ENCODE measurements around the gene OGG1. TPM values are rescaled to one million over a fixed set of nuclear protein-coding genes. Genes with fewer than 3 reads are reported as not detected.
A peak's percentile ranks its signal among the peaks of the same experiment; 100 is the strongest.

Gene OGG1
- polyA plus RNA-seq (2013, experiment 1 of 4) = 44.3 TPM
- polyA plus RNA-seq (2013, experiment 2 of 4) = 42.1 TPM
- 33.5 TPM for polyA plus RNA-seq (2013, experiment 3 of 4)
- polyA plus RNA-seq (2013, experiment 4 of 4) = 37.2 TPM

DNA sequence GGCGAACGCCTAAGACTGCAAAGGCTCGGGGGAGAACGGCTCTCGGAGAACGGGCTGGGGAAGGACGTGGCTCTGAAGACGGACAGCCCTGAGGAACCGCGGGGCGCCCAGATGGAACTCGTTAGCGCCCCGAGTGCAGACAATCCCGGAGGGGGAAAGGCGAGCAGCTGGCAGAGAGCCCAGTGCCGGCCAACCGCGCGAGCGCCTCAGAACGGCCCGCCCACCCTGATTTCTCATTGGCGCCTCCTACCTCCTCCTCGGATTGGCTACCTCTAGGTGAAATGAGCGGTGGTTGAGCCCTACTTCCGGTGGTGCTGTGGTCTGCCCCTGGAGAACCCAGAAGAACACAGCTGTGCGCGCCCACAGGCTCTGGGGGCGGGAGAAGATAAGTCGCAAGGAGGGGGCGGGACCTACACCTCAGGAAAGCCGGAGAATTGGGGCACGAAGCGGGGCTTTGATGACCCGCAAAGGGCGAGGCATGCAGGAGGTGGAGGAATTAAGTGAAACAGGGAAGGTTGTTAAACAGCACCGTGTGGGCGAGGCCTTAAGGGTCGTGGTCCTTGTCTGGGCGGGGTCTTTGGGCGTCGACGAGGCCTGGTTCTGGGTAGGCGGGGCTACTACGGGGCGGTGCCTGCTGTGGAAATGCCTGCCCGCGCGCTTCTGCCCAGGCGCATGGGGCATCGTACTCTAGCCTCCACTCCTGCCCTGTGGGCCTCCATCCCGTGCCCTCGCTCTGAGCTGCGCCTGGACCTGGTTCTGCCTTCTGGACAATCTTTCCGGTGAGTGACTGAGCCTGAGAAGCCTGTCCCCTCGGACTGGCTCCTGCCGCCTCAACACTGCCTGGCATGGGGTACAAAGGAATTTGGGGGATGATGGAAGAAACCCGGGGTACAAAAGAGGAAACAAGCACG, at the start of gene OGG1:
Gene OGG1 (plus strand): TSS at position 308 of the 911 bp plus-strand sequence. CDS start 335 bp downstream, at position 643.
- Histone ChIP-seq H3K4me1 (ENCODE audit: control insufficient read depth, insufficient read depth, low read length) (peaks cover 7% of the 10 kb centered on the region), H3K27ac (ENCODE audit: insufficient read depth, low read depth, low read length, poor library complexity, severe bottlenecking) (peak within 1 kb of the TSS; percentile 90), H3K36me3 (ENCODE audit: control insufficient read depth, insufficient read depth, low read length) (peaks cover 33% of the 10 kb centered on the region), H3K4me3 (ENCODE audit: insufficient read depth, low read depth, low read length) (peak within 1 kb of the TSS; percentile 76), H3K27me3 (ENCODE audit: control insufficient read depth, insufficient read depth, low read length, poor library complexity, severe bottlenecking) (no peaks in the 10 kb centered on the region), H3K9me3 (ENCODE audit: control insufficient read depth, low read length) (no peaks in the 10 kb centered on the region)
- WGBS, 2 experiments = 0 to 1% methylated on average over 60 of the region's 60 CpGs

DNA sequence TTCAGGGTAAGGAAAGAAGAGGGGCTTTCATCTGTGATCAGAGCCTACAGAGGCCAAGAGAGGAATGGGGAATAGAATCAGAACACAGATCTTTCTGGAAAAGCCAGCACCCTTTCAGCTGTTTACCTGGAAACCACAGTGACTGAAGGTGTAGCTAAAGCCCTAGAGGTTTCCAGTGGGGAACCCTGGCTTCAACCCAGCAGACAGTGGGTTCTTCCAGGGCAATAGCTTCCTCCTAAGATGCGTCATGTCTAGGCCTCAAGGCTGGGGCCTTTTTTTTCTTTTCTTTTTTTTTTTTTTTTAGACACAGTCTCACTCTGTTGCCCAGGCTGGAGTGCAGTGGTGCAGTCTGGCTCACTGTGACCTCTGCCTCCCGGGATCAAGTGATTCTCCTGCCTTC, 49.2 kb upstream of the OGG1 start:
- Histone ChIP-seq H3K27me3 (ENCODE audit: control insufficient read depth, insufficient read depth, low read length, poor library complexity, severe bottlenecking) (peaks cover 27% of the 10 kb centered on the region), H3K4me1 (ENCODE audit: control insufficient read depth, insufficient read depth, low read length) (peaks cover 13% of the 10 kb centered on the region), H3K4me3 (ENCODE audit: insufficient read depth, low read depth, low read length) (no peak overlapping the region), H3K9me3 (ENCODE audit: control insufficient read depth, low read length) (no peaks in the 10 kb centered on the region), H3K27ac (ENCODE audit: insufficient read depth, low read depth, low read length, poor library complexity, severe bottlenecking) (no peak overlapping the region), H3K36me3 (ENCODE audit: control insufficient read depth, insufficient read depth, low read length) (peaks cover 8% of the 10 kb centered on the region)
- 88% methylated on average over 2 of the region's 2 CpGs for WGBS, 2 experiments

DNA sequence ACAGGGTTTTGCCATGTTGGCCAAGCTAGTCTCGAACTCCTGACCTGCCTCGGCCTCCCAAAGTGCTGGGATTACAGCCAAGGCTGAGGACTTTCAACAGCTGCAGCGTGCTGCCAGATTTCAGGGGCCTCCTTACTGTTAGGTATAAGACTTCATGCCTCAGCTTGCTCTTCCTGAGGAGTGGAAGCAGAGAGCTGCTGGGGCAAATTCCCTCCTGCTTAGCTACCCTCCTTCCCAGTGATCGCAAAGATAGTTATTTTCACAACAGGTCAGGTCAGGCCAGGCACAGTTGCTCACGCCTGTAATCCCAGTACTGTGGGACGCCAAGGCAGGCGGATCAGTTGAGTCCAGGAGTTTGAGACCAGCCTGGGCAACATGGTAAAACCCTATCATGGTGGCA, 48.7 kb upstream of the OGG1 start:
- Histone ChIP-seq H3K27ac (ENCODE audit: insufficient read depth, low read depth, low read length, poor library complexity, severe bottlenecking) (no peak overlapping the region), H3K36me3 (ENCODE audit: control insufficient read depth, insufficient read depth, low read length) (peaks cover 8% of the 10 kb centered on the region), H3K9me3 (ENCODE audit: control insufficient read depth, low read length) (no peaks in the 10 kb centered on the region), H3K4me1 (ENCODE audit: control insufficient read depth, insufficient read depth, low read length) (peaks cover 13% of the 10 kb centered on the region), H3K4me3 (ENCODE audit: insufficient read depth, low read depth, low read length) (no peak overlapping the region), H3K27me3 (ENCODE audit: control insufficient read depth, insufficient read depth, low read length, poor library complexity, severe bottlenecking) (peaks cover 31% of the 10 kb centered on the region)
- WGBS, 2 experiments = 93 to 95% methylated on average over 7 of the region's 7 CpGs

DNA sequence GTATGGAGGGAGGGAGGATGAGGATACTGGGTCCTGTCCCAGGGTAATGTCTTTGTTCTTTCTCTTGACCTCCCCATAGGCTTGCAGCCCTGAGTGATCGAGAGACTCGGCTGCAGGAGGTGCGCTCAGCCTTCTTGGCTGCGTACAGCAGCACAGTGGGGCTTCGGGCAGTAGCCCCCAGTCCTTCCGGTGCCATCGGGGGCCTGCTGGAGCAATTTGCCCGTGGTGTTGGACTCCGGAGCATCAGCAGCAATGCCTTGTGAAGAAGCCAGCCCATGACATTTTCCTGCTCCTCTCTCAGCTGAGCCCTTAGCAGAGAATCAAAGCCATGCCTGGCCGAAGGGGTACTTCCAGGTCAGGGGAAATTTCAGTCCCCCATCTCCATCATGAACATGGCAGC, 48.0 kb upstream of the OGG1 start:
- 93 to 95% methylated on average over 10 of the region's 10 CpGs for WGBS, 2 experiments
- Histone ChIP-seq H3K4me1 (ENCODE audit: control insufficient read depth, insufficient read depth, low read length) (peaks cover 13% of the 10 kb centered on the region), H3K27me3 (ENCODE audit: control insufficient read depth, insufficient read depth, low read length, poor library complexity, severe bottlenecking) (peaks cover 31% of the 10 kb centered on the region), H3K27ac (ENCODE audit: insufficient read depth, low read depth, low read length, poor library complexity, severe bottlenecking) (no peak overlapping the region), H3K4me3 (ENCODE audit: insufficient read depth, low read depth, low read length) (no peak overlapping the region), H3K36me3 (ENCODE audit: control insufficient read depth, insufficient read depth, low read length) (peaks cover 8% of the 10 kb centered on the region), H3K9me3 (ENCODE audit: control insufficient read depth, low read length) (no peaks in the 10 kb centered on the region)

DNA sequence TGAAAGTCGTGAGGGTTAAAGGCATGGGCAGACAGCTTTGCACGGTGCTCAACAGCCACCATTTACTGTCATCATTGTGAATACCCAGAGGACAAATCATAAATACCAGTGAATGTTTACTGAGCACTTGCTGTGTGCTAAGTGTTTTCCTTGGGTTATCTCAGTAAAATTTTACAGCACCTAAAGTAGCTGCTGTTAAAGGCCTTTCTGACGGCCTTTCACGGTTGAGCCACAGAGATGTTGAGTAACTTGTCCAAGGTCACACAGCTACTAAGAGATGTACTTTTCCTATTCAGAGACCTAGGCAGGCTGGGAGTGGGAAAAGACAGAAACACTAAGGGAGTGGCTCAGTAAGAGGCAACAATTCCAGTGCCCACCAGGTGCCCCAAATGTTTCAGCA, 46.5 kb upstream of the OGG1 start:
- H3K27ac ChIP-seq (ENCODE audit: insufficient read depth, low read depth, low read length, poor library complexity, severe bottlenecking) = no peak overlapping the region
- H3K9me3 ChIP-seq (ENCODE audit: control insufficient read depth, low read length) = no peaks in the 10 kb centered on the region
- H3K36me3 ChIP-seq (ENCODE audit: control insufficient read depth, insufficient read depth, low read length) = no peaks in the 10 kb centered on the region
- no peak overlapping the region for H3K4me3 ChIP-seq (ENCODE audit: insufficient read depth, low read depth, low read length)
- 89 to 95% methylated on average over 4 of the region's 4 CpGs for WGBS, 2 experiments
- H3K4me1 ChIP-seq (ENCODE audit: control insufficient read depth, insufficient read depth, low read length) = peaks cover 13% of the 10 kb centered on the region
- peaks cover 31% of the 10 kb centered on the region for H3K27me3 ChIP-seq (ENCODE audit: control insufficient read depth, insufficient read depth, low read length, poor library complexity, severe bottlenecking)

DNA sequence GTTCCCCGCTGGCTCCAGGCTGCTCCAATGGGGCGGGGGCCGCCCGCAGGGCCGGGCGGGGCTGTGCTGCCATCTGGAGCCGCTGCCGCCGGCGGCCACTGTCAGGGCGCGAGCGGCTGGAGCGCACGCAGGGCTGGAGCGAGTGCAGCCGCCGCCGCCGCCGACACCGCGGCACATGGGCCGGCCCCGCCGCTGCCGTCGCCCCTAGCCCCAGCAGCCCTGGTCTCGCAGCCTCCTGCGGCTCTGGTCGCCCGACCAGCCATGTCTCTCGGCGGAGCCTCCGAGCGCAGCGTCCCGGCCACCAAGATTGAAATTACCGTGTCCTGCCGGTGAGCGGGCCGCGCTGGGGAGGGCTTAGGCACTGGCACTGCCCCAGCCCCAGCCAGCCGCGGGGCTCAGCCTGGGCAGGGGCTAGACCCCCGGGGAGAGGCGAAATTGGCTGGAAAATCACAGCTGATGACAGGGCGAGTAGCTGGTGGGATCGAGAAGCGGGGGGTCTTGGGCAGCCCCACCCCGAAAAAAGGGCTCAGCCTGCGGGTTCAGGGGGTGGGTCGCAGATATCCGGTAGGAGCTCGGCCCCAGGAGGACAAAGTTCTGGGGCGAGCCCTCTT, 45.9 kb upstream of the OGG1 start, which contains the start of gene CPNE9:
Gene CPNE9 (plus strand): TSS at position 98 of the 611 bp plus-strand sequence. CDS start 164 bp downstream, at position 262.
- H3K27me3 ChIP-seq (ENCODE audit: control insufficient read depth, insufficient read depth, low read length, poor library complexity, severe bottlenecking) = peaks cover 31% of the 10 kb centered on the region
- 2 to 3% methylated on average over 56 of the region's 56 CpGs for WGBS, 2 experiments

DNA sequence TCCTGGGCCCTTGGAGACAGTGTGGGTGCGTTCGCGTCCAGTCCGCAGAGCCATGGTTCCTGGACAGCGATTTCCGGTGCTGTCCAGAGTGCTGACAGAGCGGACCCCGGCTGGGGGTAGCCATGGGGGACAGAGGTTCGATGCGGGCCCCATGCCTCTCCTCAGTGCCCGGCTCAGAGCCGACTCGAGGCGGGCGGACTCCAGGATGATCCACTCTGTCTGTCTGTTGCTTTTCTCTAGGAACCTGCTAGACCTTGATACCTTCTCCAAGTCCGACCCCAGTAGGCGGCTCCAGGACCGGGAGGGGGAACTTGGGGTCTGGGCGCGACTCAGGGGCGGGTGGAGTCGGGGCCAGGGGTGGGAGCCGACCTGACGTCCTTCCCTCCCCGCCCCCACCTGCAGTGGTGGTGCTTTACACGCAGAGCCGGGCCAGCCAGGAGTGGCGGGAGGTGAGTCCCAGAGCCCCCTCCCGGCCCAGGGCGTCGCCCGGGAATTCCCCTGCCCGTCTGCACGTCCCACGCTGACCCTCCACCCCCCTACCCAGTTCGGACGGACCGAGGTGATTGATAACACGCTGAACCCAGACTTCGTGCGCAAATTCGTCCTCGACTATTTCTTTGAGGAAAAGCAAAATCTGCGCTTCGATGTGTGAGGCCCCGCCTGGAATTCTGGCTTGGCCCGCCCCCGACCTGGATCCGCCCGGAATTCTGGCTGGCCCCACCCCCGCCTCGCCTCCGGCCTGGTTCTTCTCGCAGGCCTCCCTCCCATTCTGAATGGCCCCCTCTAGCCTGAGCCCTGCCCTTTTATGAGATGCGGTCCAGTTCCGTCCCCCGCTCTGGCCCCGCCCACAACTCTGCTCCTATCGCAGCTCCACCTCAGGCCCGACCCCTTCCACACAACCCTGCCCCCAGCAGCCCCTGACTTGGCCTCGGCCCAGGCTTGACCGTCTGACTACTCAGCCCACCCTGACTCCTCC, 45.1 kb upstream of the OGG1 start:
- Histone ChIP-seq H3K27ac (ENCODE audit: insufficient read depth, low read depth, low read length, poor library complexity, severe bottlenecking) (no peak overlapping the region), H3K27me3 (ENCODE audit: control insufficient read depth, insufficient read depth, low read length, poor library complexity, severe bottlenecking) (peaks cover 31% of the 10 kb centered on the region), H3K9me3 (ENCODE audit: control insufficient read depth, low read length) (no peaks in the 10 kb centered on the region), H3K4me3 (ENCODE audit: insufficient read depth, low read depth, low read length) (peak overlapping the region; percentile 38), H3K36me3 (ENCODE audit: control insufficient read depth, insufficient read depth, low read length) (no peaks in the 10 kb centered on the region), H3K4me1 (ENCODE audit: control insufficient read depth, insufficient read depth, low read length) (peaks cover 8% of the 10 kb centered on the region)
- 1% methylated on average over 62 of the region's 62 CpGs for WGBS, 2 experiments

More for the DNA sequence above, 45.9 kb upstream of the OGG1 start, which contains the start of gene CPNE9:
- Histone ChIP-seq H3K36me3 (ENCODE audit: control insufficient read depth, insufficient read depth, low read length) (no peaks in the 10 kb centered on the region), H3K4me1 (ENCODE audit: control insufficient read depth, insufficient read depth, low read length) (peaks cover 13% of the 10 kb centered on the region), H3K27ac (ENCODE audit: insufficient read depth, low read depth, low read length, poor library complexity, severe bottlenecking) (no peak within 1 kb of the TSS), H3K4me3 (ENCODE audit: insufficient read depth, low read depth, low read length) (peak within 1 kb of the TSS; percentile 38), H3K9me3 (ENCODE audit: control insufficient read depth, low read length) (no peaks in the 10 kb centered on the region)

DNA sequence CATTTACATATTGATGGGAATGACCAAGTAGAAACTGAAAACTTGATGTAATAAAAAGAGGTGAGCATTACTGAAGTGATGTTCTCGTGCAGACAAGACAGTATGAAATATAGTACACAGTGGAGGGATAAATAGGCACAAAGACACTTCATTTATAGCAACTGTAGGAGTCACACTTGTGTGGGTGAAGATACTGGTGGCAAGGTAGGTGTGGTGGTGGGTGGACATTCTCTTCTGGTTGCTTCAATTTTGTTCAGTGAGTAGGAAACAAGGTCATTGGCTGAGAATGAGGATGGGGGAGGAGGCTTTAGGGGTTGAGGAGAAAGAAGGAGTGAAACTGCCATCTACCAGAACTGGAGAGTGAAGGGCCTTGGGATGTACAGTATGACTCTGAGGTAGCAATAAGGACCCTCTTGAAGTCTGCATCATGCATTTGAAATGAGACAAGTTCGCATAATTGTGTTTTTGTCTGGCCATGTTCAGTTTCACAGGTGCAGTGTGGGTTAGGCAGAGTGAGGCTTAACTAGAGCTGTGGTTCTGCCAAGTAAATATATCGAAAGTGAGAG, 39.5 kb upstream of the OGG1 start:
- no peak overlapping the region for H3K27ac ChIP-seq (ENCODE audit: insufficient read depth, low read depth, low read length, poor library complexity, severe bottlenecking)
- 91 to 93% methylated on average over 3 of the region's 3 CpGs for WGBS, 2 experiments
- H3K4me1 ChIP-seq (ENCODE audit: control insufficient read depth, insufficient read depth, low read length) = no peaks in the 10 kb centered on the region

DNA sequence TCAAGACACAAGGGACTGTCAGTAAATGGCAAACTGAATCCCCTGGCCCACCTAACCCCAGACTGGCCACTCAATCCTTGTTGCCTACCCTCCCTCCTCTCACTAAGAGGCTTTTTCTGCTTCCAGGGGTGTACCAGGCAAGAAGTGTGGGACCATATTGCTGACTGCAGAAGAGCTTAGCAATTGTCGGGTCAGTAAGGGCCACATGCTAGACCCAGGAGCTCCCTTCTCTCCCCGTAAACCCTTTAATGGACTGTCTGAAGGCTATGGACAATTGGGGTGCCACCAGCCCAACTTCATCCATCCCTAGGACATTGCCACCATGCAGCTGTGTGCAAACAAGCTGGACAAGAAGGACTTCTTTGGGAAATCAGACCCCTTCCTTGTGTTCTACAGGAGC, 37.3 kb upstream of the OGG1 start:
- H3K27me3 ChIP-seq (ENCODE audit: control insufficient read depth, insufficient read depth, low read length, poor library complexity, severe bottlenecking) = peaks cover 3% of the 10 kb centered on the region
- H3K4me1 ChIP-seq (ENCODE audit: control insufficient read depth, insufficient read depth, low read length) = no peaks in the 10 kb centered on the region
- H3K27ac ChIP-seq (ENCODE audit: insufficient read depth, low read depth, low read length, poor library complexity, severe bottlenecking) = no peak overlapping the region
- H3K36me3 ChIP-seq (ENCODE audit: control insufficient read depth, insufficient read depth, low read length) = no peaks in the 10 kb centered on the region
- no peaks in the 10 kb centered on the region for H3K9me3 ChIP-seq (ENCODE audit: control insufficient read depth, low read length)
- 89 to 95% methylated on average over 2 of the region's 2 CpGs for WGBS, 2 experiments
- H3K4me3 ChIP-seq (ENCODE audit: insufficient read depth, low read depth, low read length) = no peak overlapping the region

More for the DNA sequence above, 39.5 kb upstream of the OGG1 start:
- no peaks in the 10 kb centered on the region for H3K36me3 ChIP-seq (ENCODE audit: control insufficient read depth, insufficient read depth, low read length)
- no peaks in the 10 kb centered on the region for H3K9me3 ChIP-seq (ENCODE audit: control insufficient read depth, low read length)
- H3K4me3 ChIP-seq (ENCODE audit: insufficient read depth, low read depth, low read length) = no peak overlapping the region
- H3K27me3 ChIP-seq (ENCODE audit: control insufficient read depth, insufficient read depth, low read length, poor library complexity, severe bottlenecking) = peaks cover 9% of the 10 kb centered on the region

All from ectodermal cell (in vitro differentiated cells).